Gastroesophageal sphincter (tissue), 4 donors: Measurements from ENCODE around the gene MAPK8IP3. TPM values are rescaled to one million over a fixed set of nuclear protein-coding genes. Genes with fewer than 3 reads are reported as not detected.

Experiments used
- ATAC-seq: fragments of 150-250 bp; one replicate; pipeline ENCODE4 v1.9.1; 2016; ENCODE audit warnings: mild to moderate bottlenecking, moderate library complexity
- H3K27ac ChIP-seq, 4 donors: fragments of 200-600 bp; sonication (generic) in 3 of 4; 1 replicate in 3 of 4; 2 replicates in 1 of 4; pipeline ENCODE4 v1.5.1; 2016 to 2019
- H3K27me3 ChIP-seq: fragments of 200-600 bp; sonication (generic); one replicate; pipeline ENCODE4 v1.5.1; 2019
- H3K36me3 ChIP-seq, 2 donors: fragments of 200-600 bp; sonication (generic); one replicate each; pipeline ENCODE4 v1.5.1; 2019; ENCODE audit warnings: control low read depth in 1 of 2
- H3K4me1 ChIP-seq, 3 donors: fragments of 200-600 bp; sonication (generic); 1 replicate in 2 of 3; 2 replicates in 1 of 3; pipeline ENCODE4 v1.5.1; 2016 to 2019; ENCODE audit warnings: control low read depth in 2 of 3
- H3K4me3 ChIP-seq, 2 donors: fragments of 200-600 bp; sonication (generic); one replicate each; pipeline ENCODE4 v1.5.1; 2019; ENCODE audit warnings: mild to moderate bottlenecking in 1 of 2, moderate library complexity in 1 of 2
- H3K9me3 ChIP-seq, 3 donors: fragments of 200-600 bp; sonication (generic); one replicate each; pipeline ENCODE4 v1.5.1; 2017 to 2019; ENCODE audit warnings: control low read depth in 2 of 3
- EP300 ChIP-seq: sonication (generic); formaldehyde crosslinking; IDR thresholded peaks from one replicate; pipeline ENCODE4 v1.6.1; 2017; ENCODE audit warnings: antibody characterized with exemption, mild to moderate bottlenecking
- POLR2A ChIP-seq, 2 donors: fragments of 450-650 bp; IDR thresholded peaks; one replicate each; pipeline ENCODE4 v1.6.1; 2017; ENCODE audit warnings: antibody characterized with exemption in 2 of 2, mild to moderate bottlenecking in 2 of 2, moderate library complexity in 1 of 2
- POLR2AphosphoS5 ChIP-seq: sonication (generic); formaldehyde crosslinking; IDR thresholded peaks from one replicate; pipeline ENCODE4 v1.6.1; 2017; ENCODE audit warnings: antibody characterized with exemption
- WGBS, 2 donors: methylation state at CpG; one replicate each; pipeline ENCODE4 v1.1.5; 2018; ENCODE audit warnings: low coverage in 1 of 2; 5-methylcytosine and 5-hydroxymethylcytosine counted together
- total RNA-seq, 4 donors: library from RNA; depleted of rRNA; stranded (reverse); fragments of >200 nt; gene quantifications; one replicate each; pipeline ENCODE4 v1.1.0, GENCODE V29; 2016
- TF ChIP-seq, protein P1 (sequence below), 4 experiments: fragments of 200-600 bp in 2 of 4; fragments of 450-650 bp in 2 of 4; sonication (generic) in 1 of 4; IDR thresholded peaks; one replicate each; pipeline ENCODE4 v1.5.1; 2017 to 2019; ENCODE audit warnings: antibody characterized with exemption in 4 of 4, mild to moderate bottlenecking in 2 of 4, moderate library complexity in 2 of 4

The MAPK8IP3 gene
- total RNA-seq, 4 donors from 2014 or later: 12.0 to 66.8 (median 33.1) TPM

DNA sequence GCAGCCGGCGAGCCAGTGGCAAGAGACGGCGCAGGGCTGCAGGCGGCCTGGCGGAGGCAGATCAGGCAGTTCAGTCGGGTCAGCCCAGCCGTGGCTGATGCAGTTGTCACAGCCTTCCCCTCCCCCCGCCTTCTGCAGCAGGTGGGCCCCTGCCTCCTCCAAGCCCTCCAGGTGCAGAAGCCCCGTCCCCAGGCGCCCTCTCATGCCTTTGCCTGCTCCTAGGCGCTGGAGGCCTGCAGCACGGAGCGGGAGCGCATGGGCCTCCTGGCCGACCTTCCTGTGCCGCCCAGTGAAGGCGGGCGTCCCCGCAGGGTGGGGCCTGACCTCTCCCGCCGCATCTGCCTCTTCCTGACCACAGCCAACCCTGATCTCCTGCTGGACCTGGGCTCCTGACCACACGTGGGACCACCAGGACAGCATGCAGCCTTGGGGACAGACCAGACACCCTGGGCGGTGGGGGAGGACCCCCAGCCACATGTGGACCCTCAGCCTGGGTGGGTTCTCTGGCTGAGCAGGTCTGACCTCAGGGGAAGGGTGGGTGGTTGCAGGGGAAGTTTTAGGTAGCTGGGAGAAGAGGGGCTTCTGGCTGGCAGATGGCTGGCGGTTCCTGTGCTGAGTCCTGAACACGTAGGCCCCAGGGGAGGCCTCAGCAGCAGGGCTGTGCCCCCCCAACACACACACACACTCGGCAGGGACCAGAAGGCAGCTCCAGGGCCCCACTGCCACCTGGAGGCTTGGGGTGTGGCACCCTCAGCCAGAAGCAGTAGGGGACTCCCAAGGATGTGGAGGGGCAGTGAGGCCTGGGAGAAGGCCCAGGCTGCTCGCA lies 70.1 kb downstream of the MAPK8IP3 start:
- Histone ChIP-seq H3K9me3 (no peaks in the 10 kb centered on the region), H3K4me3 (no peak overlapping the region), H3K27me3 (no peaks in the 10 kb centered on the region), H3K36me3 (peaks cover 0 to 64% of the 10 kb centered on the region in 2 donors), H3K4me1 (peaks cover 0 to 64% (median 22%) of the 10 kb centered on the region in 3 donors), H3K27ac (no peak overlapping the region)
- TF ChIP-seq EP300 (no peak), POLR2AphosphoS5 (no peak), POLR2A (IDR thresholded peaks at IDR 0.05) (no peak)
- TF ChIP-seq, protein P1, sequence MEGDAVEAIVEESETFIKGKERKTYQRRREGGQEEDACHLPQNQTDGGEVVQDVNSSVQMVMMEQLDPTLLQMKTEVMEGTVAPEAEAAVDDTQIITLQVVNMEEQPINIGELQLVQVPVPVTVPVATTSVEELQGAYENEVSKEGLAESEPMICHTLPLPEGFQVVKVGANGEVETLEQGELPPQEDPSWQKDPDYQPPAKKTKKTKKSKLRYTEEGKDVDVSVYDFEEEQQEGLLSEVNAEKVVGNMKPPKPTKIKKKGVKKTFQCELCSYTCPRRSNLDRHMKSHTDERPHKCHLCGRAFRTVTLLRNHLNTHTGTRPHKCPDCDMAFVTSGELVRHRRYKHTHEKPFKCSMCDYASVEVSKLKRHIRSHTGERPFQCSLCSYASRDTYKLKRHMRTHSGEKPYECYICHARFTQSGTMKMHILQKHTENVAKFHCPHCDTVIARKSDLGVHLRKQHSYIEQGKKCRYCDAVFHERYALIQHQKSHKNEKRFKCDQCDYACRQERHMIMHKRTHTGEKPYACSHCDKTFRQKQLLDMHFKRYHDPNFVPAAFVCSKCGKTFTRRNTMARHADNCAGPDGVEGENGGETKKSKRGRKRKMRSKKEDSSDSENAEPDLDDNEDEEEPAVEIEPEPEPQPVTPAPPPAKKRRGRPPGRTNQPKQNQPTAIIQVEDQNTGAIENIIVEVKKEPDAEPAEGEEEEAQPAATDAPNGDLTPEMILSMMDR (IDR thresholded peaks at IDR 0.05): no peak
- WGBS, 2 donors: no CpG with 5 or more reads among the region's 28 CpGs
- no peak for ATAC-seq

DNA sequence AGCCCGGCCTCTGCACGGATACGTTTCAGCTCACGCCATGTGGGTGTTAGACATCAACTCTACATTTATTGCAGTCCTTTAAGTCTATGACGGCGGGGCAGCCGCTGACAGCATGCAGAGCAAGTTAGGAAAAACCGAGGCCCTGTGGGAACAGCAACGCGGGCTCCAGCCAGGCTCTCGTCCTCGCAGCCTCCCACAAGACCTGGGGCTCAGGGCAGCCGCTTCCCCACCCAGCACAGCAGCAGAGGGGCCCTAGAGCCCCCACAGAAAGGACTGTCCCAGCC lies 70.6 kb downstream of the MAPK8IP3 start:
- H3K9me3 ChIP-seq: no peaks in the 10 kb centered on the region
- peaks cover 3 to 67% (median 28%) of the 10 kb centered on the region in 3 donors for H3K4me1 ChIP-seq
- no peak overlapping the region for H3K27ac ChIP-seq
- 30% methylated on average over 2 of the region's 13 CpGs; no CpG with 5 or more reads in 1 of the 2 donors for whole genome bisulfite sequencing, 2 donors
- no peak overlapping the region for H3K4me3 ChIP-seq
- peaks cover 0 to 64% of the 10 kb centered on the region in 2 donors for H3K36me3 ChIP-seq
- H3K27me3 ChIP-seq: no peaks in the 10 kb centered on the region
- TF ChIP-seq POLR2A (IDR thresholded peaks at IDR 0.05) (no peak), POLR2AphosphoS5 (no peak), EP300 (no peak)
- TF ChIP-seq, protein P1 (IDR thresholded peaks at IDR 0.05): no peak
- ATAC-seq: no peak

DNA sequence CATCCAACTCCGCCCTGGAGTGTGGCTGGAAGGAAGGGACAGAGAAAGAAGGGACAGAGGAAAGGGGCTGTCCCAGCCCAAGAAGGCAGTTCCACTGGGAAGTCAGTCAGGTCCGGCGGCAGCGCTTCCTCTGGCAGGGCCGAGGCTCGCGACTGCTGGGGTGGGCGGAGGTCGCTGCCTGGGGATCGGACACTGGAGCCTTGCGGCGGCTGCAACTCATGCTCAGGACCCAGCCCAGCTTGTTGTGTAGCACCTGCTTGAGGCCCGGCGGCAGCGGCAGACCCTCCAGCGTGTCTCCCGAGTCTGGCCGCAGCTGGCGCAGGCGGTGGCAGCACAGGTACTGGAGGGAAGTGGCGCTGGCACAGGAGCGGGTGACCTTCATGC lies 71.0 kb downstream of the MAPK8IP3 start:
- no peak for ATAC-seq
- Histone ChIP-seq H3K4me1 (peaks cover 3 to 66% (median 29%) of the 10 kb centered on the region in 3 donors), H3K4me3 (no peak overlapping the region), H3K36me3 (peaks cover 0 to 64% of the 10 kb centered on the region in 2 donors), H3K27ac (no peak overlapping the region), H3K9me3 (no peaks in the 10 kb centered on the region), H3K27me3 (no peaks in the 10 kb centered on the region)
- TF ChIP-seq POLR2AphosphoS5 (no peak), POLR2A (IDR thresholded peaks at IDR 0.05) (no peak), EP300 (no peak)
- TF ChIP-seq, protein P1 (IDR thresholded peaks at IDR 0.05): no peak
- 80% methylated on average over 2 of the region's 22 CpGs; no CpG with 5 or more reads in 1 of the 2 donors for WGBS, 2 donors

DNA sequence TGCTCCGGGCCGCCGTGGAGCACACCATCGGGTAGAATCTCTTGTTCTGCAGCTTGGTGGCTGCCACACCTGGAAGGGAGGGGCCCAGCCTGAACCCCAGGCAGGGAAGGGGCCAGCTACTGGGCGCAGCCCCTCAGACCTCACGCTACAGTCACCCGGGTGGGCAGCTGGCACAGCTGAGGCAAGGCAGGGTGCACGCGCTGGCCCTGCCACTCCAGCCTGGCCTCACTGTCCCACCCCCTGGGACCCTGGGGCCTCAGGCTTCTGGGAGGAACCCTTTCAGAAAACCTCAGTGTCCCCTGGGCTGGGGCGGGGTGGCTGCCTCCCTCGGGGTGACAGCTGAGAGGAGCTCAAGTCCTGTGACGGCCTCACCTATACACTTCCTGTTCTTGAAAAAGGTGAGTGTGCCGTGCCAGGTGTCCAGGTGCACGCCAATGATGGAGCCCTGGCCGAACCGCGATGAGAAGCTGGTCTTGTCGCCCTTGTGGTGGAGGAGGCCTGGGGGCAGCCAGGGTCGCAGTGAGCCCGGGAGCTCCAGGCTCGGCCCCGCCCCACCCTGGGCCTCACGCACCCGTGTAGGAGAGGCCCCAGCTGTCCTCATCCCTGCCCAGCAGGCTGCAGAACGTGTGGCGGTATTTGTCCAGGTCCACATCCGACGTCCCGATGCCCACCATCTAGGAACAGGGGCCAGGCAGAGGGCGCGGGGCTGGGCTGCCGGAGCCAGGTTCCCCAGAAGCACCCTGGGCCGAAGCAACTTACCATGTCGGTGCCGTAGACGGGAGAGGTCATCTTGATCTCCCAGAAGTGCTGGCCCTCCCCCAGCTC lies 71.6 kb downstream of the MAPK8IP3 start:
- Histone ChIP-seq H3K27me3 (no peaks in the 10 kb centered on the region), H3K4me1 (peaks cover 3 to 60% (median 29%) of the 10 kb centered on the region in 3 donors), H3K27ac (no peak overlapping the region), H3K4me3 (no peak overlapping the region), H3K36me3 (peaks cover 0 to 64% of the 10 kb centered on the region in 2 donors), H3K9me3 (no peaks in the 10 kb centered on the region)
- no CpG with 5 or more reads among the region's 36 CpGs for WGBS, 2 donors
- TF ChIP-seq POLR2AphosphoS5: no peak
- no peak for TF ChIP-seq POLR2A (IDR thresholded peaks at IDR 0.05)
- TF ChIP-seq, protein P1 (IDR thresholded peaks at IDR 0.05): no peak
- no peak for TF ChIP-seq EP300
- no peak for ATAC-seq
